K562 (cell line): ENCODE measurements around the gene PTPRT. TPM values are rescaled to one million over a fixed set of nuclear protein-coding genes. Genes with fewer than 3 reads are reported as not detected.

Experiments
- ATAC-seq: fragments of 200-7000 bp; cut with Tn5 transposase; 3 replicates; pipeline ENCODE4 v1.9.1; 2020; ENCODE audit warnings: moderate library complexity
- BruUV-seq: library from RNA; stranded (reverse); fragments of 400-500 nt; replicated peaks from 2 replicates; lab custom pipeline; 2021; lab: Mats Ljungman, UMichigan
- CTCF ChIA-PET: fragments of 300-600 bp; formaldehyde crosslinking; extraction: SDS; loops from one replicate; lab custom pipeline; 2021; ENCODE audit warnings: low intra/inter-chr PET ratio; lab: Yijun Ruan, JAX
- POLR2A ChIA-PET: fragments of 300-600, 350-650 bp; sonication (Branson Sonifier 250); formaldehyde crosslinking; extraction: SDS; loops from one replicate; lab custom pipeline; 2021; ENCODE audit warnings: antibody characterized with exemption, inconsistent platforms; lab: Yijun Ruan, JAX
- DNase-seq, 4 experiments: peaks; one replicate each; pipeline versions ENCODE4 v3.0.0 to v3.0.0-alpha.2; 2011 to 2018; ENCODE audit warnings: low spot score in 3 of 4, mixed read lengths in 3 of 4; ENCODE audit errors: extremely low read depth in 1 of 4
- FAIRE-seq: peaks from 2 replicates; lab custom pipeline; 2011; peaks lifted over from hg19 to GRCh38; lab: Jason Lieb, UNC
- H2AFZ ChIP-seq: 2 replicates; pipeline ENCODE4 v1.6.0; 2011; ENCODE audit warnings: low read depth, low read length, control low read depth, inconsistent platforms
- H3K27ac ChIP-seq: fragments of 200-600 bp; 3 replicates; pipeline ENCODE4 v1.8.0; 2011; ENCODE audit warnings: low read depth, mild to moderate bottlenecking, control low read depth, inconsistent platforms, low read length, moderate library complexity, mixed read lengths; ENCODE audit errors: extremely low read depth
- H3K27me3 ChIP-seq, 2 experiments: fragments of 300-600 bp in 1 of 2; 2 replicates in 1 of 2; 3 replicates in 1 of 2; pipeline versions ENCODE4 v1.6.0 to v1.8.0; 2011; ENCODE audit warnings: inconsistent platforms in 2 of 2, low read length in 2 of 2, mild to moderate bottlenecking in 1 of 2, mixed read lengths in 1 of 2, moderate library complexity in 1 of 2; ENCODE audit not compliant: control insufficient read depth in 2 of 2, insufficient read depth in 2 of 2
- H3K36me3 ChIP-seq: fragments of 300-600 bp; 3 replicates; pipeline ENCODE4 v1.8.0; 2011; ENCODE audit warnings: mild to moderate bottlenecking, low read length, inconsistent platforms; ENCODE audit not compliant: control insufficient read depth, insufficient read depth
- H3K4me1 ChIP-seq, 2 experiments: fragments of 200-600 bp in 1 of 2; replicated peaks in 1 of 2; 2 replicates in 1 of 2; 3 replicates in 1 of 2; pipeline versions ENCODE4 v1.5.1 to v1.8.0; 2011; ENCODE audit warnings: inconsistent platforms in 2 of 2, low read length in 2 of 2, mild to moderate bottlenecking in 1 of 2, mixed read lengths in 1 of 2, moderate library complexity in 1 of 2; ENCODE audit not compliant: control insufficient read depth in 2 of 2, insufficient read depth in 2 of 2
- H3K4me2 ChIP-seq: 2 replicates; pipeline ENCODE4 v1.6.1; 2011; ENCODE audit warnings: low read length, control low read depth, inconsistent platforms, mixed read lengths; ENCODE audit not compliant: insufficient read depth
- H3K4me3 ChIP-seq: fragments of 200-600 bp; sonication (generic), shearing (Covaris generic); 2 replicates; pipeline ENCODE4 v1.5.1; 2016; ENCODE audit warnings: control low read depth, inconsistent platforms
- H3K79me2 ChIP-seq: fragments of 200-600 bp; 3 replicates; pipeline ENCODE4 v1.8.0; 2011; ENCODE audit warnings: low read length, inconsistent platforms; ENCODE audit not compliant: control insufficient read depth, insufficient read depth
- H3K9ac ChIP-seq, 2 experiments: 2 replicates each; pipeline versions ENCODE4 v1.6.0 to v1.6.1; 2011; ENCODE audit warnings: low read depth in 2 of 2, low read length in 2 of 2, control low read depth in 1 of 2, inconsistent platforms in 1 of 2, mild to moderate bottlenecking in 1 of 2, mixed read lengths in 1 of 2; ENCODE audit not compliant: insufficient read depth in 1 of 2
- H3K9me1 ChIP-seq: one replicate; pipeline ENCODE4 v1.6.0; 2011; ENCODE audit warnings: inconsistent platforms, mild to moderate bottlenecking, low read length, moderate library complexity; ENCODE audit not compliant: control insufficient read depth, insufficient read depth
- H3K9me3 ChIP-seq: replicated peaks from 2 replicates; pipeline ENCODE4 v1.5.1; 2011; ENCODE audit warnings: low read depth, low read length, inconsistent platforms; ENCODE audit not compliant: control insufficient read depth, insufficient read depth
- H4K20me1 ChIP-seq: replicated peaks from 2 replicates; pipeline ENCODE4 v1.6.1; 2011; ENCODE audit warnings: low read length, inconsistent platforms, mixed read lengths; ENCODE audit not compliant: control insufficient read depth, insufficient read depth
- CREM ChIP-seq: IDR thresholded peaks from 2 replicates; pipeline ENCODE4 v1.6.1; 2014; ENCODE audit warnings: antibody characterized with exemption, low read depth
- ETV1 ChIP-seq: fragments of 450-650 bp; conservative IDR thresholded peaks from 2 replicates; pipeline ENCODE4 v1.6.1; 2016; ENCODE audit warnings: missing genetic modification characterization, control low read depth, low read depth, missing compliant biosample characterization
- HDAC1 ChIP-seq, 2 experiments: fragments of 450-650 bp; IDR thresholded peaks; 2 replicates each; pipeline ENCODE4 v1.6.1; 2016 to 2017; ENCODE audit warnings: inconsistent platforms in 1 of 2, mild to moderate bottlenecking in 1 of 2, moderate library complexity in 1 of 2
- MAFG ChIP-seq: fragments of 450-650 bp; conservative IDR thresholded peaks from 2 replicates; pipeline ENCODE4 v1.6.1; 2016; ENCODE audit warnings: missing genetic modification characterization, missing compliant biosample characterization
- MNT ChIP-seq, 2 experiments: fragments of 450-650 bp; conservative IDR thresholded peaks; 2 replicates each; pipeline ENCODE4 v1.6.1; 2017; ENCODE audit warnings: mild to moderate bottlenecking in 2 of 2, moderate library complexity in 2 of 2
- NRF1 ChIP-seq, 2 experiments: fragments of 450-650 bp; IDR thresholded peaks in 1 of 2; conservative IDR thresholded peaks in 1 of 2; 2 replicates each; pipeline ENCODE4 v1.6.1; 2014; ENCODE audit warnings: mild to moderate bottlenecking in 2 of 2
- POLR2A ChIP-seq: fragments of 450-650 bp; conservative IDR thresholded peaks from 2 replicates; pipeline ENCODE4 v1.6.1; 2016
- RBM15 ChIP-seq: fragments of 200-400 bp; formaldehyde crosslinking; IDR thresholded peaks from 2 replicates; pipeline ENCODE4 v1.6.1; 2018; ENCODE audit warnings: mild to moderate bottlenecking, low read length, moderate library complexity; ENCODE audit not compliant: insufficient read depth
- SLC30A9 ChIP-seq: fragments of 250-450 bp; sonication (Bioruptor Pico); IDR thresholded peaks from 2 replicates; pipeline ENCODE4 v1.8.0; 2022; ENCODE audit warnings: mild to moderate bottlenecking, moderate library complexity
- SMARCC2 ChIP-seq: fragments of 450-650 bp; IDR thresholded peaks from 2 replicates; pipeline ENCODE4 v1.6.1; 2017; ENCODE audit warnings: antibody characterized with exemption, moderate library complexity, mild to moderate bottlenecking, low read depth
- SREBF2 ChIP-seq: sonication (generic); formaldehyde crosslinking; IDR thresholded peaks from 2 replicates; pipeline ENCODE4 v1.4.0; 2020; ENCODE audit warnings: mild to moderate bottlenecking, missing genetic modification reagents
- TAF7 ChIP-seq: fragments of 450-650 bp; IDR thresholded peaks from 2 replicates; pipeline ENCODE4 v1.6.1; 2016; ENCODE audit warnings: missing genetic modification characterization, missing compliant biosample characterization
- TAF9B ChIP-seq: fragments of 450-650 bp; IDR thresholded peaks from 2 replicates; pipeline ENCODE4 v1.6.1; 2018; ENCODE audit warnings: mild to moderate bottlenecking; ENCODE audit not compliant: partially characterized antibody
- U2AF2 ChIP-seq: fragments of 200-400 bp; formaldehyde crosslinking; optimal IDR thresholded peaks from 2 replicates; pipeline ENCODE3; 2017; ENCODE audit warnings: low read depth, mild to moderate bottlenecking, low read length
- ZBTB9 ChIP-seq: fragments of 450-650 bp; formaldehyde crosslinking; IDR thresholded peaks from 2 replicates; pipeline ENCODE4 v1.4.0; 2020; ENCODE audit warnings: mild to moderate bottlenecking, moderate library complexity
- ZKSCAN8 ChIP-seq: fragments of 200-800 bp; sonication (Bioruptor generic); IDR thresholded peaks from 2 replicates; pipeline ENCODE4 v1.6.1; 2016; ENCODE audit warnings: missing genetic modification characterization, missing compliant biosample characterization
- ZNF134 ChIP-seq: fragments of 250-450 bp; sonication (Bioruptor Pico); conservative IDR thresholded peaks from 2 replicates; pipeline ENCODE4 v1.4.0; 2020
- ZNF324 ChIP-seq: fragments of 250-450 bp; sonication (Bioruptor Pico); IDR thresholded peaks from 2 replicates; pipeline ENCODE4 v1.4.0; 2020; ENCODE audit warnings: mild to moderate bottlenecking
- WGBS: fragments of 100-300 bp; shearing (Covaris generic); methylation state at CpG from one replicate; pipeline ENCODE4 v1.1.6; 2016; ENCODE audit warnings: low coverage, mixed read lengths; ENCODE audit not compliant: insufficient coverage; ENCODE audit errors: missing lambda C conversion rate; 5-methylcytosine and 5-hydroxymethylcytosine counted together
- in situ Hi-C: fragments of 300-500 bp; cut with MboI; formaldehyde crosslinking; loops from 4 replicates; pipeline ENCODE4 v1.15.0; 2018; ENCODE audit warnings: inconsistent platforms, mixed read lengths
- intact Hi-C: fragments of 100-400 bp; cut with micrococcal nuclease; formaldehyde crosslinking; loops from 2 replicates; pipeline ENCODE4 v1.14.2; 2022
- polyA plus RNA-seq, 8 experiments: library from polyadenylated mRNA; depleted of rRNA in 4 of 8; stranded (reverse) in 5 of 8; unstranded in 3 of 8; fragments of >200 nt; fragmentation: Nextera tagmentation in 2 of 8; fragmentation: Illumina TruSeq in 1 of 8; extraction: Ambion mirVana in 2 of 8; extraction: Trizol in 1 of 8; gene quantifications; 2 replicates each; pipeline versions ENCODE4 v1.2.1 to v1.2.3, GENCODE V29; 2011 to 2014; ENCODE audit warnings: inconsistent platforms in 1 of 8, missing spikeins in 1 of 8
- total RNA-seq, 7 experiments: library from RNA; depleted of rRNA in 6 of 7; stranded (reverse); fragments of >200 nt in 6 of 7; fragmentation: Illumina TruSeq in 2 of 7; extraction: Trizol in 2 of 7; gene quantifications; 2 replicates each; pipeline versions ENCODE4 v1.2.1 to v1.2.3, GENCODE V29; 2011 to 2021; ENCODE audit warnings: low replicate concordance in 1 of 7

Gene PTPRT
- total and polyA plus RNA-seq, 9 of the 15 experiments (the other 6 are each of a cell fraction or from before 2014, with no cell fraction given), result not detected

DNA sequence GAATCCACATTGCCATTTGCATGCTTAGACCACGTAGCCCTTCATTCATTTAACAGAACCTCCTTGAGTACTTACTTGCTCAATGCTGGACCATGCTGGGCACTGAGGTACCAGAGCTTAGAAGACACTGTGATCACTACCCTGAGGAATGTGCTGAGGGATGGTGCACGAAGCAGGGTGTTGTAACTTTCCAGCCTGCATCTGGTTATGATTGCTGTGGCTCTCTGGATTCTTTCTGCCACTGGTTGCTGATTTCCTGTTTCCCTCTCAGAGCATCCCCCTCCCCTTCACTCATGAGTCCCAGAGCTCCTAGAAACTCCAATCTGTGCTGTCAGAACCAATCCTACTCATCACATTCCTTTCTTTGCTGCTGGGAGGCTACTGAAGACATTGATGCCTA lies 537.4 kb downstream of the PTPRT start:
- TF ChIP-seq RBM15 (no peak), ZBTB9 (no peak), SREBF2 (CRISPR knock-in tag) (no peak), ZKSCAN8 (CRISPR knock-in tag) (no peak), TAF9B (no peak), SLC30A9 (CRISPR knock-in tag) (no peak), MAFG (tag) (no peak), ETV1 (tag) (no peak), CREM (no peak), POLR2A (no peak), U2AF2 (no peak), NRF1 (conservative IDR thresholded peaks at IDR 0.05 in 1 of 2, IDR thresholded peaks at IDR 0.05 in 1 of 2) (no peak), HDAC1 (IDR thresholded peaks at IDR 0.05) (no peak), ZNF324 (CRISPR knock-in tag) (no peak), SMARCC2 (no peak), TAF7 (tag) (no peak), ZNF134 (CRISPR knock-in tag) (no peak), MNT (conservative IDR thresholded peaks at IDR 0.05) (no peak)
- TF ChIP-seq, all 486 proteins: peak for 0
- H4K20me1 ChIP-seq, result no peaks in the 10 kb centered on the region
- no peak overlapping the region for H3K27ac ChIP-seq
- BruUV-seq, result no TSS peak
- H3K36me3 ChIP-seq, result no peaks in the 10 kb centered on the region
- FAIRE-seq (no peak), ATAC-seq (no peak), DNase-seq (no peak)
- POLR2A ChIA-PET, result no interaction called here
- in situ Hi-C loops (no loop called here), intact Hi-C loops (no loop called here)
- H2AFZ ChIP-seq, result no peak overlapping the region
- no peaks in the 10 kb centered on the region for H3K27me3 ChIP-seq
- CTCF ChIA-PET, result no interaction called here
- H3K4me2 ChIP-seq, result no peak overlapping the region
- H3K9me3 ChIP-seq, result no peaks in the 10 kb centered on the region
- H3K4me1 ChIP-seq, result no peaks in the 10 kb centered on the region
- no peak overlapping the region for H3K9ac ChIP-seq
- H3K4me3 ChIP-seq, result no peak overlapping the region
- 0% methylated on average over 2 of the region's 2 CpGs for WGBS
- no peaks in the 10 kb centered on the region for H3K9me1 ChIP-seq
- no peaks in the 10 kb centered on the region for H3K79me2 ChIP-seq
